HG03571 (cell line): ENCODE results near the gene ADAMTS17.

Experiments
- ATAC-seq: cut with Tn5 transposase; IDR thresholded peaks from one replicate; pipeline ENCODE4 v1.9.1; 2021; ENCODE audit not compliant: unreplicated experiment

ADAMTS17 gene

DNA sequence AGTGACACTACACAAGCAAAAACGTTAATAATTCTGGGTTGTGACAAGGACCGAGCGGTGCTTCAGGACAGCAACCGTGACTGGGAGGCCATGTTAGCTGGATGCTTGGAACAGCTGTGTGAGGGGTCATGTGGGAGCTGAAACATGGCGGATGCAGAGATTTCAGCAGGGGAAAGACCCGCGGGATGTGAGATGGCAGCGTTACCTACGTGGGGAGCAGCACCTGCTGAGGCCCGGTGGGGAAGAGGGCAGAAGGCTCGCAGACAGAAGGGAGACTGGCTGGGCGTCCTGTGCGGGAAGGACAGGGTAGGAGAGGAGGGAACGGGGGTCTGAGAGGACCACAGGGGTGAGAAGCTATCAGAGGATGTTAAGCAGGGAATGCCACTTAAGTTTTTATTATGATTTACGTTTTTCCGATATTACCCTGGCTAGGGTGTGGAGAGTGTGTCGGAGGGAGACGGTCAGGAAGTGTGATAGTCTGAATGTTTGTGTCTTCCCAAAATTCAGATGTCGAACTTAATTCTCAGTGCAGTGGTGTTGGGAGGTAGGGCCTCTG is 379.7 kb downstream of the ADAMTS17 start:
- no peak for ATAC-seq

DNA sequence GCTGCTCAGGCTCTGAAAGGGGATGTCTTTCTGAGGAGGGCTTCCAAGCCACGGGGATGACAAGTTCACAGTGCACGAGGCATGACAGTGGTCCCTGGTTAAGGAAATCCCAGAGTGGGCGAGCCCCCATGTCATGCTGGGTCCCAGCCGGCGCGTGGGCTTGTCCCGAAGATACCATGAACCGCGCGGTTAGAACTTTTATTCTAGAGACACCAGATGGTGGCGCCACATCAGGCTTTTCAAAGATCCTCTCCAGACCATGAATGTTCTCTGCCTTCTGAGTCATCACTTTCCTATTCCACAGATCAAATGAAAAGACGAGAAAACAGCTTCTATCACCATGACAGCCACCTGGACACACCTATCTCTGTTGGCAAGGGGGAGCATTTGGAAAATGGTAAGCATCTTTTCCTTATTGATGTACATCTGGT is 380.7 kb downstream of the ADAMTS17 start:
- ATAC-seq, result no peak

DNA sequence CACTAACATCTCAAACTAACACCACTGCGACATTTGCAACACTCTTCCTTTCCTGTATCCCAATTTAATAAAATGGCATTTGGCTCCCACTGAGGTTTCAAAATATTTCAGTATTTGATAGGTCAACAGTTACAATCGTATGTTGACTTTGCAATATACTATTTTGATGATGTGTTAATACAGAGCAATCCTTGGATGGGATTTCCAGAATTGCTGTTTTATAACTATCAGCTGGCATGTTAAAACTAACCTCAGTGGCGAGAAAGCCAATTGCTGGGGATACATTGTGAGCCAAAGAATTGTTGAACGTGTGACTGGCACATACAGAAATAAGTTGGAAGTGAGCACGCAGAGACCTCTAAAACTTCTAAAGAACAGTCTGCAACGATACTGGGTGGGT is 382.4 kb downstream of the ADAMTS17 start:
- ATAC-seq, result no peak

DNA sequence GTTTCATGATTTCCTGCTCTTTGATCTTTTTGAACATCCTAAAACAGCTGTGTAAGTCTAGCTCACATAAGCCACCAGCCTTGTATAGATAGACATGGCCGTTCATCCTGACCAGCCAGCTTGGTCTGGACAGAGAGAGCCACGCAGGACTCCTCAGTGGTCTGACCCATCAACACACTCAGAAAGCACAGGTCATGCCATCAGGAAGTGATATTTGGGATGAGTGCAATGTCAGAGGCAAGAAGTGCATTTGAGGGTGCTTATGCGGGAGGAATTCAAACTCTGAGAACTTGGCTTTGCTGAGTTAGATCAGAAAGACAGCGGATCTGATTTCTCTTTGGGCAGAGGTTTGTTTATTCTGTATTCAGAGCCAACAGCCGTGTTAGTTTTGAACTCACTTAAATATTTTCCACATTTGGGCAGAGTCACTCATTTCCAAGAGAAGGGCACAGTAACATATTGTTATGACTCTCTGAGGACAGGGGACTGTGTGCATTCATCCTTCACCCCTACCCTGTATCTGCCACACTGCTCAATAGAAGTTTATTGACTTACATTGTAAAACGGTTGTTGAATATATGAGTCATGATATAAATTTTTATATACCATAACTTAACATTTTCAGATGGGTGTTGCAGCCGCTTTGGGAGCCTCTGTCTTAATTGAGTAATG is 383.2 kb downstream of the ADAMTS17 start:
- ATAC-seq, result no peak

DNA sequence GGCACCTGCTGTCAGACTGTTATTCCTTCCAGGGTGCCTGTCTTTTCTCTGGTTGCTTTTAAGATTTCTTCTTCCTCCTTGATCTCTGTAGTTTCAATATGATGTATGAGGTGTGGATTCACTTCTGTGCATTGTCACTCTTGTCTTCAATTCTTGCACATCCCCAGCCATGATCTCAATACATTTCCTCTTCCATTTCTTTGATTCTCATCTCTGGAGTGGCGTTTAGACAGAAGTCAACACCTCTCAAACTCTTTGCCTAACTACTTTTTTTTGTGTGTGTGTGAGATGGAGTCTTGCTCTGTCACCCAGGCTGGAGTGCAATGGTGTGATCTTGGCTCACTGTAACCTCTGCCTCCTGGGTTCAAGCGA is 384.1 kb downstream of the ADAMTS17 start:
- ATAC-seq, result no peak

DNA sequence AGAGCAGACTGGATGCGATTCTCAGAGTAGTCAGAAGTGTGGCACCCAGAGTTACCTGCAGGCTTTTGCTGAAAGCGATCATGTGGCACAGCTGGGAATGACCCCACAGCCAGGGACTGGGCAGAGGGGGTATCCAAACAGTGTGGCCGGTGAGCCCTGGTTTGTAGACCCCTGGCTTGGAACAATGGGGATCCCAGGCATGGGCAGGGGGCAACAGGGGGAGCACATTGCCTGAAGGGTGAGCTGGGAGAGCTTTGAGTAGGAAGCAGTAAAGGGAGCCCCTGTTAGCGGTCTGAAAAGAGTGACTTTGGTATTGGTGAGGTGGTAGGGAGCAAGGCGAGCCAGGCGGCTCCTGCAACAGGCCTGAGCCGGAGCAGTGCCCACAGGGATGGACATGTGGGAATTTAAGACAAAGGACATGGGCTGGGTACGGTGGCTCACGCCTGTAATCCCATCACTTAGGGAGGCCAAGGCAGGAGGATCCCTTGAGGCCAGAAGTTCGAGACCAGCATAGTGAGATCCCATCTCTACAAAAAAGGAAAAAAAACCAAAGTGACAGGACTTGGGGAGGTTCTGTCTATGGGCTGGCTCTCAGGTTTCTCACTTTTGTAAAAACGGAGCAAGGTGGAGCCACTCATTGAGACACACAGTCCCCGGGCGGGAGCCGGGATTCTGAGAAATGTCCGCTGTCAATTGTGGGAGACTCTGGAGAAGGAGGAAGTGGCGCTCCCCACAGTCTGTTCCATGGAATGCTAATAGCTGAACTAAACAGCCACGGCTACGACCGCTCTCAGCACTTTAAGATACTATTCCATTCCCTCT is 384.7 kb downstream of the ADAMTS17 start:
- ATAC-seq, result no peak

DNA sequence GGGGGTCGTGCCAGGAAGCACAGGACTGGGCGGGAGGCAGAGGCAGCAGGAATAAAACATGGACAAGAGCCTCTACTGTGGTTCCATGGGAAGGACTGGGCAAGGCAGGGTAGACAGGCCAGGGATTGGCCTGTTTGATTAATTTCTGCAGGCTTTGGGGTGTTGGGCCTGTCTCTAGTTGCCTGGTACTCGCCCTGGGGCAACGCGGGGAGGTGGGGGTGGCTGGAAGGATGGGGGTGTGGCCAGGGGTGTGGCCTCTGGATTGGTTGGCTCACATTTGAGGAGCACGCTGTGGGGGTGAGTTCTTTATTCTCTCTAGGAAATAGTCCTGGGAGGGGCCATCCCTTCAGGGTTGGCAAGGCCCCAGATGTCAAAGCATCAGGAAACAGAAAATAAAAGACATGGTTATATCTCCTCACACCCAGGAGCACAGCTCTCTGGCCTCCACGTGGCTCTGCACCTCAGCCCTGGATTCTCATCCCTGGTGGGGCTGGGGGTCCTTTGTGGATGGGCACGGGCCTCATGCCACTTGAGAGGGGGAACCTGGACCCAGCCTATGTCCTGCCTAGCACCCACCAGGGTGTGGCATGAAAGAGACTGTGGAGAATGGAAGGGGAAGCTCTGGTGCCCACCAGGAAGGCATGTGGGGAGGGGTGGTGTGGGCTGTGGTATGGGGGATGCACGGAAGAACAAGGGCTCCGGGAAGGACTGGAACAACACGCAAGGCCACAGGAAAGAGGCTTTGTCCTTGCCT is 385.6 kb downstream of the ADAMTS17 start:
- ATAC-seq, result no peak

DNA sequence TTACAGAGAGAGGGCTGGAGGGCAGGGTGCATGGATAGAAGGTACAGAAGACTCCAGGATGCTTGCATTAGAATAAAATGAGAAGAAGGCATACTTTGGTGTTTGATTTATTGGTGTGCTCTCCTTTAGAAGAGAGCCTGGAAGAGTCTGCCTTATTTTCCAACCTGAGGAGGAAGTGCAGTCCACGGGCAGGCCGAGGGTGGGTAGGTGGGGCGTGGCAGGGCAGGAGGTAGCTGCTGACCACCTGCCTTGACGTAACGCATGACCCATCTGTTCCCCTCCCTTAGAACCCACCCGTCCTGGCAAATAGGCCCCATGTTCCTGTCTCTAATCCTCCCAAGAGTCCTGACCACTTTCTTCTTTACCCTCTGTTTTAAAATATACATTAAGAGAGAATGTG is 386.2 kb downstream of the ADAMTS17 start:
- no peak for ATAC-seq

DNA sequence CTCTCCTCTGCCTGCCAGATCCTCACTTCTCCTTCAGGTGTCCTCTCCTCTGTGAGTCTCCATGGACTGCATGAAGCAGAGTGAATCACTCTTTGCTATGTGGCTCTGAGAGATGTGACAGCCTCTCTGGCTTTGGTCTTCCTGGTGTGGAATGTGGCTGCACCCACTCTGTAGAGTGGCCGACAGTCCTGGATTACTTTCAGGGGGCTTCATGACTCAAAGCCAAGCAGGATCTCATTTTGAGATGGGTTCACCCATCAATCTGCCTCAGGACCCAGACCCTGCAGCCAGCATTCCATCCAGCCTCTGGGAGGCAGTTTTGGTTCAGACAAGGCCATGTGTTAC is 386.6 kb downstream of the ADAMTS17 start:
- ATAC-seq, result no peak

DNA sequence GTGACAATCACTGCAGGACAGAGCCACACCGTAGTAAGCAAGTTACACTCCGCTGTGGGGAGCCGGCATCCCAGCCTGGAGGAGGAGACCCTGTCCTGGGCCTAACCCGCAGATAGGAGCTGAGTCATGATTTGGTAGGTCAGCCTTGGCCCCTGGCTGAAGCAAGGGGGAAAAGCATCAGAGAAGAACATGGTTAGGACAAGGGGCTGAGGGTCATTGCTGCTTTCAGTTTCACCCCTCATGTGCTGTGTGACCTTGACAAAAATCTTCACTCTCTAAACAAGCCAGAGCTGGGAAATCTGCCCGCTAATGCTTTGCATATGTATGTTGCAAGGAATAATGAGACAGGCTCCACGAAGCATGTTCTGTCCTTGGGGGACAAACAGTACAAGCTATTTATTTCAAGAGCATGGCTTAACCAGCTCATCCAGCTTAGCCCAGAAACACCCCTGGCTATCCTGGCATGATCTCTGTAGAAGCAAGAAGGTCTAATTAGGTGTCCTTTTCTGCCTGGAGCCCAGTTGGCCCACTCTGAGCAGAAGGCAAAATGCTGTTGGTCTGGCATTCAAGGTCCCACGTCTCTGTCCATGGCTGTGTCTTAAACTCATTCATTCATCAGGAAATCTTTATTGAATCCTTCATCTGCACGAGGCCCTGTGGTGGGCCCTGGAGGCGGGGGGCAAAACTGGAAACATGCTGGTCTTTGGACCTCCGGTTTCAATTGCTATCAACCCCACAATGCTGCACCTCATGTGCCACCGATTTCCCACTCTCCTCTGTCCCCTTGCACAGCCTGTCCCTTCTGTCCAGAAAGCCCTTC is 387.2 kb downstream of the ADAMTS17 start:
- no peak for ATAC-seq

DNA sequence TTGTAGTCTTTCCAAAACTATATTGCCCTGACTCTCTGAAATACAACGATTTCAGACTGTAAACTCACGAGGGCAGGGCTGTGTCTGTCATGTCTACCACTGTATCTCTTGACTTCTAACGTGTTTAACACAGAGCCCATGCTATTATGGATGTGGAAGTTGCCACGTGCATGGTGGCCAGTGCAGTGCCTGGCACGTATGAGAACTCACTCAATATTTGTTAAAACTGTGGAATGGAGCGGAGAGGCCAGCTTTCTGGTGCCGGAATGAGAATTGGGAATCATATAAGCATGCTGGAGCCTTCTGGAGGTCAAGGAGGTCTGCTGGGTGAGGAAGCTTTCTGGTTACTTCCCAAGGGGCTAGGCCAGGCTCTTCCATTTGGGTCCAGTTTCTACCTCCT is 387.9 kb downstream of the ADAMTS17 start:
- no peak for ATAC-seq

DNA sequence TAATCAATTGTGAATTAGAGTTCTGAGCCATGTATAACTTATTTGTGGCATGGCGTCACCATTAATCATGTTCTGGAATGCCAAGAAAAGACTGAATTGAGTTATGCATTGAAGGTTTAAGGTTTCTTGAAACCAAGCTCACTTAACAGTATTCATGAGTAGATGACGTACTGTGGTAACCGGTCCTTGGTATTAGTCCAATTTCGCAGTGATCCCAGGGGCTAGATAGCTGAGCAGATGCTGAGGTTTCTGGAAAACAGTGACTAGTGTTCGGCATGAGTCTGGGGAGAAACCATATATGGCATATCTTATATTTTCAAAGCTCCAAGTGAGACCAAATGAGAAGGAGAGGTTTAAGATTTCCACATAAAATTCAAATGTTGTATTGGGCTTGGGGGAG is 390.3 kb downstream of the ADAMTS17 start:
- ATAC-seq, result no peak

DNA sequence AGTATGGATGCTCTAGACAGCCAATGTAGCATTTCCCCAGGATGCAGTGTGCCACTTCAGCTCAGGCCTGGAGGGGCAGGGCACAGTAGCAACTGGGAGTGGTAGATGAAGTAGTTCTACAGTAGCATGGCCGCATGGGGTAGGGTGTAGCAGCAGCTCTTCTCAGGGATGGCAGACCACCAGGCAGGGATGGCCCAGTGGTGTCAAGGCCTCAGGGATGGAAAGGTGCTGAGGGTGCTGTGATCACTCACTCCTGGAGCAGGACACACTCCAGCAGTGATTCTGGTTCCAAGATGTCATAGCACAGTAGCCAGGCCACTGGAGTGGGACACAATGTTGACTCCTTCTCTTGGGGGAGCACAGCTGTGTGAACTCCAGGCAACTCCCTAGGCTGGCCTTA is 397.6 kb downstream of the ADAMTS17 start:
- ATAC-seq, result no peak

DNA sequence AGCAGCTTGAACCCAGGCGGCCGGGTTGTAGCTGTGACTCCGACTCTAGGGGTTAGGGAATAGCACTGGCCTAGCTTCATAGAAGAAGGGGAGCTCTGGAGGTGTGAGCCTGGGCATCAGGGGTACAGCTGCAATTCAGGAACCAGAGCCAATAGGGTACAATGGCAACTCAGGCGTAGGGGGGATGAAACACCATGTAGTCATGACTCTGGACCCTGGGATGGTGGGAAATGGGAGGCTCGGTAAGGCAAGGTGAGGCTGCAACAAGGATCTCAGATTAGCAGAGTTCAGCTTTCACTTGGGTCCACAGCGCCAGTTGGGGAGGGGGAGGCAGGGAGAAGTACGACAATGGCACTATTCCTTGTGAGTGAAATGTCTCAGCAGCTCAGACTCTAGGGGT is 398.3 kb downstream of the ADAMTS17 start:
- no peak for ATAC-seq

DNA sequence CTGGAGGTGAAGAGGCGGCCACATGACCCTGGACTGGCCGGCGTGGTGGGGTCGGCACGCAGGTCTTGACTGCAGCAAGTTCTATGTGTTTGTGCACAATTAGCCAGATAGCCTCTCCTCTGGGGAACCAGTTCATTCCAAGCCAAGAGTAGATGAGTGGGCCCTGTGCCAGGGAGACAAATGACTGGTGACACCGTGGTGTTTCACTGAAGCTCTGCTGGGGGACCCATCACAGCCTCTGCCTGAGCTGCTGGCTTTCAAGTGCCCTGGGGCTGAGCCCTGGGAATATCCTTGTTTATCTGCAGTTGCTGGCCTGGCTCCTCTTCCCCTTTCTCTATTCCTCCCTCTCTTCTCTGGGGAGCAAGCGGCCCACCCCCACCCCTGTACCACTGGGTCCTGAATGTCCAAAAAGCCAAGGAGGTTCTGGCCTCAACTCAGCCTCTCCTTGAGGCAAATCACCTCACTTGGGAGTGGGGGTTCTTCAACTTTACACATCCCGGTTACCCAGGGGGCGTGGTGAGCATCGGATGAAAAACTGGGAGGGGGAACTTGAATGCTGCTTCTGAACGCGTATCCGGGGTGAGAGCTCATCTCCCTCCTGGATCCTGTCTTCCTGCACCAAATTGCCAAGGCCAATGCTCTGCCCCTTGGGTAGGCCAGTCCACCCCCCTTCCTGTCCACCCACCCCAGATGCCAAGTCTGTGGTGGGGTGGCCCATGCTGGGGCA is 408.9 kb downstream of the ADAMTS17 start:
- no peak for ATAC-seq

DNA sequence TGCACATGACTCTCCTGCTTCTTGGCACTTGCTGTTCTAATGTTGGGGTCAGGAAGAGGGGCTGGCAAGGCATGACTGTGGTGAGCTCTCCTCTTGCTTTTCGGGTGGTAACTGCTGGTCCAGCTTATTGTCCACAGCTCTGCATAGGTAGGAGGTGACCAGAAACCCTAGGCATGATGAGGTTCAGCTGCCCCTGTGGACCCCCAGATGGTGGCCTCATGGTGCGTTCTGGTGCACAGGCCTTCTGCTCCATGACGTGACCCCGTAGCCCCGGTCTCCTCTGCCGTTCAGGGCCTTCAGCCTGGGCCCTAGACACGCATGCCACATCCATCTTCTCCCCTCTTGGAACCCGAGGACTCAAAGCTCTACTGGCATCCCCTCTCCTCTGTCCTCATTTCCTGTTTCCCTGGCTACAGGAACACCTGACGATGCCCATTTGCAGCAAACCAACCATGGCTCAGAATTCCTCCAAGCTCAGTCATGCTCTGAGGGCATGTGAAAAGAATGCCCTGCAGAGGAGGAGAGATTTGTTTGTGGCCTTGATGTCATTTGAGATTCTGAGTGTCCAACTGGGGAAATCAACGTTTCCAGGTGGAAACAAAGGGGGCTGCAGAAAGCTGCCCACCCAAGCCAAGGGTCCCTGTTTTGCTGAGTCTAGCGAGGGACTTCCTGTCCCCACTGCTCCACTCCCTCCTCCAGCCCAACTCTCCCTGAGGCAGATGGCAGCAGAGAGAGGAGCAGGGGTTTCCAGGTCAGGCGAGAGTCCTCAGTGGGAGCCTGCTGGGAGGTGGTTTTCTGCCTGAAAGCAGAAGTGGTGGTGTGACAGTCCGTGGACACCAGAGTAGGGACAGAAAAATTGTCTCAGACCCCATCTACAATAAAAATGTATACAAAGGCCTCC is 409.8 kb downstream of the ADAMTS17 start:
- no peak for ATAC-seq

DNA sequence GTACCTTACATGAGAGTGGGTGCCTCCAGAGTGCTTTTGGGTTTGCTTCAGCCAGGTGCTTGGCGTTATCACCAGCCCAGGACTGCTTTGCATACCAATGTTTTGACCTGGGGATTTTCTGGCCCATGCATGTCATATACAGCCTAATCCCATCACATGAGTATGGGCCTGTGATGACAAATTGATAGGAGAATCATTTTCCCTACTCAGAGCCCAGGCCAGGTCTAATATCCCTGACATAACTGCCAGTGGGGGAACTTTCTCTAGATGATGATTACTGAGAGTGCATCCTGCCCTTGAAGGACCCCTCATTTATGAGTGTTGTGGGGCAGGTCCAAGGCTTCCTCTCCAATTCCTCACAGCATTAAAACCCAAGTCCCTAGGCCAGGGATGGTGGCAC is 411.1 kb downstream of the ADAMTS17 start:
- ATAC-seq, result no peak

DNA sequence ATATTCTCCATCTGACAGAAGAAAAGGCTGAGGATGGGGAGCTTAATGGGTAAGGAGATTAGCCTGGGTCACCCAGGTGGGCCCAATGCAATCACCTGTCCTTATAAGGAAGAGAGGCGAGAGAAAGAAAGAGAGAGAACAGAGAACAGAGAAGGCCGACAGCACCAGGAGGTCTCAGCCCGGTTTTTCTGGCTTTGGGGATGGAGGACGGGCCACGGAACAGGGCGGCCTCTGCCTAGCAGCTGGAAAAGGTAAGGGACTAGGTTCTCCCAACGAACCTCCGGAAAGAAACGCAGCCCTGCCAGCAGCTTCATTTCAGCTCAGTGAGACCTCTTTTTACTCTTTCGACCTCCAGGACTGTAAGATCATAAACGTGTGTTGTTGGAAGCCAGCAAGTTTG is 412.5 kb downstream of the ADAMTS17 start:
- no peak for ATAC-seq

DNA sequence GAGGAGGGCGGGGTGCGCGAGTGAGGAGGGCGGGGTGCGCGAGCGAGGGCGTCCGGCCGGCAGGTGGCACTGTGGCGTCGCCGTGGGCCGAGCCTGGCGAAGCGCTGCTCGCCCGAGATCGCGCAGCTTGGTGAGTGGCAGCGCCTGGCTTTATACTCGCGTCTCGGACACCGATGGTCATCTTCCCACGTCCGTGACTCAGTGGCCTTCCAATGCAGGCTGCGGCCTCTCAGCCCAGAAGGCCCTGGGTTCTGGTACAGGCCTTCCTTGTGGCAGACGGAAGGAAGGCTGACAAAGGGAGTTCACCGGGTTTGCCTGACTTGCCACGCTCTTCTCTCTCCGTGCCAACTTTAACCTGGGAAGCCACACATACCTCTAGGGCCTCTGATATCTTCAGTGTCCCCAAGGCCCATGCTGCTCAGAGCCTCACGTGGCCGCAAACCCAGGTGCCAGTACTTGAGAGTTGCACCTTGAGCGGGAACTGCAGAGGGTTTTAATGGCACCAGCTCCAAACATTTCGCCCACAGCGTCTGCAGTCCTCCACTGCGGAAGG is 413.3 kb downstream of the ADAMTS17 start:
- ATAC-seq, result peak; percentile 78
